ENCODE results near the gene ZNF608. TPM values are rescaled to one million over a fixed set of nuclear protein-coding genes. Genes with fewer than 3 reads are reported as not detected.

Gene ZNF608
- total and polyA plus RNA-seq, 2 donors (not counting 3 experiments of a cell fraction or from before 2014, with no cell fraction given), result 16.2 to 33.6 TPM

DNA sequence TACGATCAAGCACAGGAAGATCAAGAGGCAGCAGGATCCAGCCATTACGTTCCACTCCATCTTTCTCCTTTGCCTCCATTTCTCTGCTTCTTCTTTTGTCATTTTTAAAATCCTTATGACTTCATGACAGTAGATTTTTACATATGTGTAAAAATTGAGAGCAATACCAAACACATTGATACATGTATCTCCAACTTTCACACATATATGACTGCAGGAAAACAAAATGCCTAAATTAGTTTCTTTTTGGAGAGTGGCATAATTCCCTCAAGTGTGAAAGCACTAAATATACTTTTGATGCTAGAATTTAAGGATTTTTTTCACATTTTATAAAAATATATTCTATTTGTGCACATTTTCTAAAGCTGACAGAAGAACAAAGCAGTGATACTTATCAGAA is 8.6 kb upstream of the ZNF608 start:
- TF ChIP-seq EZH2 (IDR thresholded peaks at IDR 0.05; ENCODE audit: borderline replicate concordance, low read depth, low read length, severe bottlenecking), result no peak
- TF ChIP-seq FOS (IDR thresholded peaks at IDR 0.05; ENCODE audit: borderline replicate concordance, insufficient read depth, low read length), result no peak
- TF ChIP-seq, protein P1, sequence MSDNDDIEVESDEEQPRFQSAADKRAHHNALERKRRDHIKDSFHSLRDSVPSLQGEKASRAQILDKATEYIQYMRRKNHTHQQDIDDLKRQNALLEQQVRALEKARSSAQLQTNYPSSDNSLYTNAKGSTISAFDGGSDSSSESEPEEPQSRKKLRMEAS (IDR thresholded peaks at IDR 0.05; ENCODE audit: insufficient read depth, insufficient read length), result no peak
- no peak for TF ChIP-seq JUN (IDR thresholded peaks at IDR 0.05; ENCODE audit: borderline replicate concordance, insufficient read depth, insufficient read length, low read depth)
- TF ChIP-seq, protein P2, sequence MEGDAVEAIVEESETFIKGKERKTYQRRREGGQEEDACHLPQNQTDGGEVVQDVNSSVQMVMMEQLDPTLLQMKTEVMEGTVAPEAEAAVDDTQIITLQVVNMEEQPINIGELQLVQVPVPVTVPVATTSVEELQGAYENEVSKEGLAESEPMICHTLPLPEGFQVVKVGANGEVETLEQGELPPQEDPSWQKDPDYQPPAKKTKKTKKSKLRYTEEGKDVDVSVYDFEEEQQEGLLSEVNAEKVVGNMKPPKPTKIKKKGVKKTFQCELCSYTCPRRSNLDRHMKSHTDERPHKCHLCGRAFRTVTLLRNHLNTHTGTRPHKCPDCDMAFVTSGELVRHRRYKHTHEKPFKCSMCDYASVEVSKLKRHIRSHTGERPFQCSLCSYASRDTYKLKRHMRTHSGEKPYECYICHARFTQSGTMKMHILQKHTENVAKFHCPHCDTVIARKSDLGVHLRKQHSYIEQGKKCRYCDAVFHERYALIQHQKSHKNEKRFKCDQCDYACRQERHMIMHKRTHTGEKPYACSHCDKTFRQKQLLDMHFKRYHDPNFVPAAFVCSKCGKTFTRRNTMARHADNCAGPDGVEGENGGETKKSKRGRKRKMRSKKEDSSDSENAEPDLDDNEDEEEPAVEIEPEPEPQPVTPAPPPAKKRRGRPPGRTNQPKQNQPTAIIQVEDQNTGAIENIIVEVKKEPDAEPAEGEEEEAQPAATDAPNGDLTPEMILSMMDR (IDR thresholded peaks at IDR 0.05; ENCODE audit: extremely low read depth in 1 of 2, insufficient read depth in 1 of 2, low read depth in 1 of 2, low read length in 2 of 2), result no peak
- TF ChIP-seq POLR2A (IDR thresholded peaks at IDR 0.05; ENCODE audit: low read depth, low read length), result no peak
- TF ChIP-seq GATA2 (IDR thresholded peaks at IDR 0.05; ENCODE audit: insufficient read depth, insufficient read length, low read depth, low read length), result no peak
- no peak for TF ChIP-seq POLR2AphosphoS5 (IDR thresholded peaks at IDR 0.05; ENCODE audit: insufficient read depth, low read depth, low read length)
- no peak for TF ChIP-seq MYC (IDR thresholded peaks at IDR 0.05; ENCODE audit: low read depth, low read length)
- intact Hi-C loops (cut with micrococcal nuclease) (no loop called here), dilution Hi-C loops (cut with MboI; ENCODE audit: extremely low pct_ligation_motif_present, low sequenced_read_pairs) (no loop called here)
- POLR2A ChIA-PET, result no interaction called here
- H4K20me1 ChIP-seq (replicated peaks; ENCODE audit: control insufficient read depth, extremely low read depth, insufficient read depth, low read length), result no peaks in the 10 kb centered on the region
- no peaks in the 10 kb centered on the region for H3K9me3 ChIP-seq (replicated peaks; ENCODE audit: control insufficient read depth, insufficient read depth, low read length)
- no peaks in the 10 kb centered on the region for H3K4me1 ChIP-seq (ENCODE audit: control insufficient read depth, extremely low read depth, insufficient read depth, low read length)
- H3K27me3 ChIP-seq (ENCODE audit: control insufficient read depth in 2 of 2, insufficient read depth in 2 of 2, low read length in 2 of 2), result no peaks in the 10 kb centered on the region
- no peaks in the 10 kb centered on the region for H3K9me1 ChIP-seq (replicated peaks; ENCODE audit: control insufficient read depth, extremely low read depth, insufficient read depth, low read length)
- H3K4me3 ChIP-seq (replicated peaks in 1 of 3; ENCODE audit: insufficient read depth in 1 of 3, low read depth in 1 of 3, low read length in 3 of 3), result no peak overlapping the region
- H3K36me3 ChIP-seq (ENCODE audit: control insufficient read depth in 2 of 2, extremely low read depth in 1 of 2, insufficient read depth in 2 of 2, low read length in 2 of 2), result no peaks in the 10 kb centered on the region
- no peak overlapping the region for H3K4me2 ChIP-seq (ENCODE audit: insufficient read depth, low read length)
- no peak overlapping the region for H3K27ac ChIP-seq (ENCODE audit: insufficient read depth, low read depth, low read length)
- FAIRE-seq (no peak), DNase-seq (ENCODE audit: low read depth, low spot score) (no peak)
- CTCF ChIA-PET, result interaction anchor here (0.5 kb wide), 1 partner anchor 1596 kb away, joined by 3 read pairs; no protein-coding TSS in a partner anchor
- H3K9ac ChIP-seq (replicated peaks; ENCODE audit: extremely low read depth, insufficient read depth, low read length), result no peak overlapping the region
- no peak overlapping the region for H2AFZ ChIP-seq (ENCODE audit: low read depth, low read length)
- BruUV-seq (replicated peaks), result no TSS peak
- no peaks in the 10 kb centered on the region for H3K79me2 ChIP-seq (ENCODE audit: control insufficient read depth, insufficient read depth, low read length)
